Activated CD8-positive, alpha-beta memory T cell treated with anti-CD3 and anti-CD28 coated beads, Interleukin-2, amount 10 ng/mL, durations not matched to agents 7 days and 5 days (primary cell): ENCODE measurements around the gene DHX29. TPM values are rescaled to one million over a fixed set of nuclear protein-coding genes. Genes with fewer than 3 reads are reported as not detected.

Experiments used
- ATAC-seq: fragments of 150-1000 bp; cut with Tn5 transposase; one replicate; pipeline ENCODE4 v1.10.0; 2021; ENCODE audit warnings: moderate library complexity
- CTCF ChIA-PET: fragments of 350-600 bp; sonication (Branson Sonifier 250); formaldehyde crosslinking; loops from one replicate; lab custom pipeline; 2021; ENCODE audit warnings: antibody characterized with exemption; lab: Charles Lee
- DNase-seq: peaks from one replicate; pipeline ENCODE4 v3.0.0-alpha.2; 2020
- H3K27ac Mint-ChIP-seq: one replicate; pipeline ENCODE4 v1.8.0; 2021; ENCODE audit warnings: mild to moderate bottlenecking, mixed read lengths
- H3K27me3 Mint-ChIP-seq: one replicate; pipeline ENCODE4 v1.8.0; 2021; ENCODE audit warnings: mixed read lengths
- H3K36me3 Mint-ChIP-seq: one replicate; pipeline ENCODE4 v1.8.0; 2021; ENCODE audit warnings: mild to moderate bottlenecking, mixed read lengths
- H3K4me1 Mint-ChIP-seq: one replicate; pipeline ENCODE4 v1.8.0; 2021; ENCODE audit warnings: mixed read lengths
- H3K4me3 Mint-ChIP-seq: one replicate; pipeline ENCODE4 v1.8.0; 2021; ENCODE audit warnings: mild to moderate bottlenecking, moderate library complexity, mixed read lengths
- H3K9me3 Mint-ChIP-seq: one replicate; pipeline ENCODE4 v1.8.0; 2022; ENCODE audit warnings: low read depth, mixed read lengths
- total RNA-seq, 2 experiments: library from RNA; stranded (reverse); gene quantifications; one replicate each; pipeline ENCODE4 v1.2.3, GENCODE V29; 2021

The DHX29 gene
- total RNA-seq, 2 experiments from 2014 or later = 17.1 to 17.3 TPM

DNA sequence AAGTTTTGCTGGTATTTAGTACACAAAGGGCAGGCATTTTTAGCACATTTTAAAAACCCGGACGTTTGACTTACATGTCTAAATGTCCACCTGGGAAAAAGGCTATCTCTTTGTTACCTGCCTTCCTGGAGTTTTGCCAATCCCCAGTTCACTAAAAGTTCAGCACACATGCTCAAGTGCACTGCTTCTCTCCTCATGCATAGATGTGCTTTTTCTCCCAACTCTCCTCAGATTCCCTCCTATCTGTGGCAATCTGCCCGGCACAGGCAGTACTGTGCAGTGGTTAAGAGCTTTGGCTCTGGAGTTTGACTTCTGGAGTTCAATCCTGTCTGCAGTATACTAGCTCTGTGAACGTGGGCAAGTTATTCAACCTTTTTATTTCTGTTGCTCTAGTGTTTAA, 65.7 kb downstream of the DHX29 start:
- no peak for DNase-seq
- CTCF ChIA-PET = no interaction called here

DNA sequence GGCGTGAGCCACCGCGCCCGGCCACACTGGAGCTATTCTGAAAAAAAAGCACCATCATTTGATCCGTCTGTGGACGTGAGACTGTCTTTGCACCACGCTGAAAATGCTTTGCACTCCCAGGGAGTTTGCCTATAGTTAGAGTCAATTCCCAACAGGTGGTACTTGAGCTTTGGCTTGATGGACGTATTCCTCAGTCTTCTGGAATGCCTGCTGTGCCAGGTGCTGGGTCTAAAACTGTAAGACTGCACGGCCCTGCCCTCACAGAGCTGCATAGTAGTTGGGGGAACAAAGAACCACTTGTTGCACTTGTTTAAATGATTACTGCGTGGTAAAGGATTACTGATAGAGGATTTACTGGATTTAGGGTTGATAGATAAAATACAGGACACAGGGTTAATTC, 70.7 kb downstream of the DHX29 start:
- CTCF ChIA-PET = no interaction called here
- DNase-seq (no peak), ATAC-seq (no peak)
- H3K27ac Mint-ChIP-seq = no peak overlapping the region
- peaks cover 15% of the 10 kb centered on the region for H3K4me1 Mint-ChIP-seq
- H3K4me3 Mint-ChIP-seq = no peak overlapping the region
- no peaks in the 10 kb centered on the region for H3K9me3 Mint-ChIP-seq
- peaks cover 1% of the 10 kb centered on the region for H3K36me3 Mint-ChIP-seq
- peaks cover 59% of the 10 kb centered on the region for H3K27me3 Mint-ChIP-seq

More for the DNA sequence above, 65.7 kb downstream of the DHX29 start:
- Mint-ChIP-seq H3K4me3 (no peak overlapping the region), H3K9me3 (no peaks in the 10 kb centered on the region), H3K27ac (no peak overlapping the region), H3K27me3 (peaks cover 46% of the 10 kb centered on the region), H3K4me1 (no peaks in the 10 kb centered on the region), H3K36me3 (no peaks in the 10 kb centered on the region)
- no peak for ATAC-seq

DNA sequence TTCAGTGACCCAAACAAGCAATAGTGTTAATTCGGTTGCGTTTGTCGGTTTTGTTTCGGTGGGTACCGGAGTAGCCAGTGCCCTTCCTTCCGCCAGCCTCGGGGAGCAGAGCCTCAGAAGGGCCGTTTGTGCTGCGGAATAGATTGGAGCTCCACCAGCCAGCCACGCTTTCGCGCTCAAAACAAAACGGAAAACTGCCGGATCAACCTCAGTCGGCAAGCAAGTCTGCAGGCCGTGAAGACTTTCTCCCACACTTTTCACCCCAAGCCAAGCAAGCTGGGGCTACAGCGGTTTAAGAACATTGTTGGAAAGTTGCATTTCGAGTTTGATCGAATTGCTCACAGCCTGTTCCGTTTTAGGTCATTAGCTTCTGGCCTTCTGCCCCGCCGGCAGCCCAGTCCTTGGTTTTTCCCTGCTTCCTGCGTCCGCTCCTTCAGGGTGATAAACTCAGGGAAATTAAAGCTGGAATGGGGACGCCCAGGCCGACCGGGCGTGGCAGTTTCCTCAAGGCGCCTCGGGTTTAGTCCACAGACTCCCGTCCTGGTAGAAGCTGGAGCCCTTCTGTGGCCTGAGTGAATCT, 73.3 kb downstream of the DHX29 start:
- peak overlapping the region; percentile 33 for H3K27ac Mint-ChIP-seq
- H3K9me3 Mint-ChIP-seq = no peaks in the 10 kb centered on the region
- no peak for DNase-seq
- H3K36me3 Mint-ChIP-seq = peaks cover 1% of the 10 kb centered on the region
- peaks cover 30% of the 10 kb centered on the region for H3K4me1 Mint-ChIP-seq
- CTCF ChIA-PET = interaction anchor here (0.9 to 8.1 kb wide), 8 partner anchors 8 to 74 kb away, joined by 3 to 73 read pairs (median 4); partner anchors contain the start of genes CDC20B, DHX29, GPX8 and MTREX
- no peak for ATAC-seq
- peaks cover 74% of the 10 kb centered on the region for H3K27me3 Mint-ChIP-seq
- peak overlapping the region; percentile 72 for H3K4me3 Mint-ChIP-seq

DNA sequence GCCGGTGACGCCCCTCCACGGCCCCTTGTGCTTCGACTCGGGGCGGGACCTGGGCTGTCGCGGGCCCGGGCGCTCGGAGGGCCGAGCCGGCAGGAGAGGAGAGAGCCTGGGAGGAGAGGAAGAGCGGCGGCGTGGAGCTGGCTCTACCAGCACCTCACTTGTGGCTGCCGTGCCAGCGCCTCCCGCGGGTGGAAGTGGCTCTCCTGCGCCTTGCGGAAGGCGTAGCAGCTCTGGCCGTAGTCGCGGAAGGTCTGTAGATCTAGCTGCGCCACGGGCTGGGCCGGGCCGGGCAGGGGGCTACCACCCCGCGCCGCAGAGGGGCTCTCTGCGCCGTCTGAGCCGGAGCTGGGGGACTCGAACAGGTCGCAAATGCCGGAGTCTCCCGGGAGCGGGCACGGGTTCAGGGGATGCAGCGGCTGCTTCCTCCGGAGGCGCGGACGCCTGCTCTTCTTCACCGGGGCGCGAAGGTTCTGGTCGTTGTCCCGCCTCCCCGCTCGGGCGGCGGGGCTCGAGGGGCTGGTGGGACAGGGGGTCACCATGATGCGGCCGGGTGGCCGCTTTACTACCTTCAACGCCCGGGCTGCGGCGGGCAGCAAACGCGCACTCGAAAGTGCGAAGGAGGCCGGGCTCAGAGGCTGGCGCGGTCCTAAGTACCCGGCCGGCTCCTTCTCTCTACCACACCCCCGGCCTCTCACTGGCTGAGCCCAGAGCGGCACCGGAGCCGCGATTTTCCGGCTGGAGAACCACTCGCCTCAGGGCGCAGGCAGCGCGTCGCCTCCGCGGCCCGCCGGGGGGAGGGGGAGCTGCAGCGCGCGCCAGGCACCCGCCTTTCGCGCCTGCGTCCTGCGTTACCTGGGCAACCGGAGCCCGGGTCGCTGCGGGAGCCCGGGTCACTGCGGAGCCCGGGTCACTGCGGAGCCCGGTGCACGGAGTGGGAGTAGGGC, 74.2 kb downstream of the DHX29 start, which contains the start of gene CCNO:
TSS of gene CCNO (minus strand) at position 624 of the 944 bp plus-strand sequence. CDS start at position 539, 85 bp downstream.
- Mint-ChIP-seq H3K4me3 (peak within 1 kb of the TSS; percentile 72), H3K27me3 (peaks cover 78% of the 10 kb centered on the region), H3K9me3 (no peaks in the 10 kb centered on the region), H3K36me3 (peaks cover 1% of the 10 kb centered on the region), H3K4me1 (peaks cover 30% of the 10 kb centered on the region), H3K27ac (peak within 1 kb of the TSS; percentile 33)
- CTCF ChIA-PET = interaction anchor here (0.9 to 8.1 kb wide), 6 partner anchors 10 to 73 kb away, joined by 3 to 73 read pairs (median 6); partner anchors contain the start of genes CDC20B and GPX8
- ATAC-seq (peak; percentile 87), DNase-seq (peak; percentile 80)

DNA sequence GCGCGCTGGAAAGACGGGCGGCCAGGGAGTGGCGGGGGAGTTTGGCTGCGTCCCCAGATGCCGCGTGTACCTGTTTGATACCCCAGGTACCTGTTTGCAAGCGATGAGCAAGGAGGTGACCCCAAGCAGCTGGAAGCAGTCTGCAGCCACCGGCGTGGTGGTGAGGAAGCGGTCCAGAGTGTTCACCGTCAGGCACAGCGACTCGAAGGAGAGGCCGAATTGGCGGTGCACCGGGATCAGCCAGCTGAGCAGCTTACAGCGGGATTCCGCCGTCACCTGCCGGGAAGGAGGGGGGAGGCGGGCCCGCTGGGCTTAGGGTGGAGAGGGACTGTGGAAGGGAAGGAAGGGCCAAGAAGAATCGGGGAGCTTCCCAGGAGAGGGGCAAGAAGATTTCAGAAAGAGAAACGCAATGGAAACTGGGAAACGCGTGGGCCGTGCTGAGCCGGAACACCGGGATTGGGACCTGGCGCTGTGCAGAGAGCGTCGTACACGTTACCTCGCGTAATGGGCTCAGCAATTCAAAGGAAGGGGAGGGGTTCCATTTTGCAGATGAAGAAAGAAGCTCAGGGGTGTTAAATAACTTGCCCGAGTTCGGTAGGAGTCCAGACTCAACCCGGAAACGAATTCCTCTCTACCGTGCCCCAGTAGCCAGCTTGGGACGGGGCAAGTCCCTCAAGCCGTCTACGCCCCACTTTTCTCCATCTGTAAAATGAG, 75.1 kb downstream of the DHX29 start:
- peak overlapping the region; percentile 72 for H3K4me3 Mint-ChIP-seq
- H3K9me3 Mint-ChIP-seq = no peaks in the 10 kb centered on the region
- CTCF ChIA-PET = interaction anchor here (0.9 to 8.1 kb wide), 9 partner anchors 9 to 73 kb away, joined by 3 to 73 read pairs (median 5); partner anchors contain the start of genes CDC20B and GPX8
- H3K27ac Mint-ChIP-seq = peak overlapping the region; percentile 36
- DNase-seq (no peak), ATAC-seq (no peak)
- peaks cover 1% of the 10 kb centered on the region for H3K36me3 Mint-ChIP-seq
- H3K27me3 Mint-ChIP-seq = peaks cover 79% of the 10 kb centered on the region
- peaks cover 36% of the 10 kb centered on the region for H3K4me1 Mint-ChIP-seq

DNA sequence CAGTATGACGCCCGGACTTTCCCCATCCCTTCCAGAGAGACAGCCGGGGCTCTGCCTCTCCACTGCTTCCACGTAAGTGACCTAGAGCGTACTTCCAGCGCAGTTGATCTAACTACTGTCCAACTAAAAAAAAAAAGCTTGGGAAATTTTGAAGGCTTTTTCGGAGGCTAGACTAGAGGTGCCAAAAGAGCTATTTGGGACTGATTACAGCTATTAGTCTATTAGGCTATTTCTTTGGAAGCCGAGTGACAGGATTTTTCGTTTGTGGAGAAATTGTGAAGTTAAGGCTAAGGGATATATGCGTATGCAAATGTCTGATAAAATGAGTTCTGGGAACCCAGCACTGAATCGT, 75.6 kb downstream of the DHX29 start:
- Mint-ChIP-seq H3K9me3 (no peaks in the 10 kb centered on the region), H3K36me3 (peaks cover 1% of the 10 kb centered on the region), H3K4me1 (peaks cover 37% of the 10 kb centered on the region), H3K4me3 (peak overlapping the region; percentile 72), H3K27me3 (peaks cover 79% of the 10 kb centered on the region), H3K27ac (peak overlapping the region; percentile 36)
- DNase-seq (no peak), ATAC-seq (no peak)
- CTCF ChIA-PET = interaction anchor here (1.2 to 8.1 kb wide), 6 partner anchors 8 to 74 kb away, joined by 3 to 73 read pairs (median 4); partner anchors contain the start of gene CDC20B

DNA sequence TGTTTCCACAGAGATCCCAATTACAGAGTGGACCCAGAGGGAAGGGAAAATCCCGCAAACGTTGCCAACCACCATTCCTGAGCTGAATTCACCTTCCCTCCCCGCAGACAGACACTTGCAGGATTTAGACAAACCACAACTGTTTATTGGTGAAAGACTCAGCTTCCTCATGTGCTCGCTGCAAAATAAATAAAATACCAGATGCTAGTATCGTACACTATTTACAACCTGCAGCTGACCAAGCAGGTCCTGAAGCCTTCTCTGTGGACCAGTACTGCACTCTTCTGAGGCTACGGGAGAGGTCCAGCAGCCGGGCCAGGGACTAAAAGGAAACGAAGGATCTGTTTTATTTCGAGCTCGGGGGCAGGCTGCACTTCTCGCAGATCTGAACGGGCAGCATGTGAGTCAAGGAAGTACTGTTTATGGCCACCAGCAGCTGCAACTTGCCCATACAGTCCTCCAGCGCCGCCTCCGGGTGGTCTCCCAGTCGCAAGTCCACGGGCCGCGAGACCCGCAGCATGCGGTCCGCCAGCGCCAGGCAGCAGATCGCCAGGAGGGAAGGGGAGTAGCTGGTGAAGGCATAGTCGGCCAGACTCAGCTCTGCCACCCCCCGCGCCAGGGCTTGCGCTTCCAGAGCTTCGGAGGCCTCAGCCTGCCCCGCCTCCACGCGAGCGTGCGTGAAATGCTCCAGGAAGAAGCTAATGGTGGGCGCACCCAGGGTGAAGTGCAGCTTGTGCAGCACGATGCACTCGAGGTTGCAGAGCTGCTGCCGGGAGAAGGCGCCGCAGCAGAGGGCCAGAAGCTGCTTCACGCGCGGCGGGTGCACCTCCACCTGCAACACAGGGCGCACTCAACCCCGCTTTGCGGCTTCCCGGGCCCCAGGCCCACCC, 76.2 kb downstream of the DHX29 start:
- DNase-seq (no peak), ATAC-seq (no peak)
- Mint-ChIP-seq H3K27me3 (peaks cover 75% of the 10 kb centered on the region), H3K4me3 (peak overlapping the region; percentile 72), H3K36me3 (peaks cover 1% of the 10 kb centered on the region), H3K9me3 (no peaks in the 10 kb centered on the region), H3K4me1 (peaks cover 39% of the 10 kb centered on the region), H3K27ac (no peak overlapping the region)
- CTCF ChIA-PET = interaction anchor here (1.2 to 8.1 kb wide), 6 partner anchors 8 to 74 kb away, joined by 3 to 73 read pairs (median 4); partner anchors contain the start of gene CDC20B

DNA sequence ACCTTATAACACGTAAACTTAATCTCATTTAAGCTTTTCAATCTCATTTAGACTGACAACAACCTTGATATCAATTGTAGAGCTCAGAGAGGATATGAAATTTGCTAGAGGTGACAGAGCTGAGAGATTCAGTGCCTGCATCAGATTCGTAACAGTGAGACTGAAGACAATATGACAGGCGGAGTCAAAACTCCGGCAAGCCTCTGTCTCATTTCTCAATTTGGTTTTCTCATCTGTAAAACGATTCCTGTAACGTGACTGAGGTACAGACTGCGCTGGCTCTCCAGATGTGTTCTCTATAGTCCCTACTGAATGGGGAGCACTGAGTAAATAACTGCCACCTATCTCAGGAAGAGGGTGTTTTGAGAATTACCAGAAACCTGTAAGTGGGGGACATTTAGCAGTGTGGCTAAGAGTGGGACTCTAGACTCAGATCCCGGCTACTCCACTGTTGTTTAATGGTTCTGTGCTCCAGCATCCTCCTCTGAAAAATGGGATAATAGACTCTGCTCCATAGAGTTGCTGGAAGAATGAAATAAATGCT, 77.3 kb downstream of the DHX29 start:
- no peak overlapping the region for H3K27ac Mint-ChIP-seq
- H3K4me3 Mint-ChIP-seq = no peak overlapping the region
- DNase-seq (no peak), ATAC-seq (no peak)
- peaks cover 1% of the 10 kb centered on the region for H3K36me3 Mint-ChIP-seq
- peaks cover 42% of the 10 kb centered on the region for H3K4me1 Mint-ChIP-seq
- CTCF ChIA-PET = interaction anchor here (1.1 to 8.1 kb wide), 4 partner anchors 9 to 114 kb away, joined by 3 to 73 read pairs (median 6); partner anchors contain the start of gene CDC20B
- no peaks in the 10 kb centered on the region for H3K9me3 Mint-ChIP-seq
- H3K27me3 Mint-ChIP-seq = peaks cover 80% of the 10 kb centered on the region

DNA sequence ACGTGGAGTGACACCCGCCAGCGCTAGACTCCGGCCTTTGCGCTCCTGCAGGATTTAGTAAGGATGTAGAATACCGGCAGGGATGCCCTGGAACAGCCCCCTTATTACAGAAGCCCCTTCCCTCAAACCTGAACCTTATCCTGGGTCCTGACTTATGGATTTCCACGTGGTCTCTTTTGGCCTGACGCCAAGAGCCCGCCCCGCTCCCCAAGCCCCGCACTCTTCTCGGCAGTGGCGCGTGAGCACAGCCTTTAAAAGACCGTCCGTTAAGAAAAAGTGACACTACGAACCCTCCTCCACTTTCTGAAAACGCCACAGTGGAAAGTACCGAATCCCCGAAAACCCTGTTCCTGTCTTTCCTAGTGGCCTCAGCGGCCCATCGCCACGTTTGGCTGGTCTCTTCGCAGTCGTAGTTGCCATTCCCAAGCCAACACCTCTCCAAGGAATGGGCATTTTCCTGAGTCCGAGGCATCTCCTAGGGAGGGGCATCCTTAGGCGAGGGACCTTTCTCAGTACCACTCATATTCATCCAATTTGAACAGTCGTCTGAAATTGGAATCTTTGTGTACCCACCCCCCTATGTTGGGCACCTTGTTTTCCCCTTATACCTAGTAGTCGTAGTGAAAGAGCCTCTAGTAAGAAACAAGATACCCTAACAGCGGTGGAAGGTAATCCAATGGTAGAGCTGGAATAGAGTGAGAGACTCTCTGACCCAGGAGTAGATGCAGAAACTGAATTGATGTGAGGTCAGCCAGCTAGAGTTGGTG, 79.6 kb downstream of the DHX29 start:
- Mint-ChIP-seq H3K4me3 (peak overlapping the region; percentile 58), H3K4me1 (peaks cover 39% of the 10 kb centered on the region), H3K36me3 (no peaks in the 10 kb centered on the region), H3K27ac (peak overlapping the region; percentile 19), H3K27me3 (peaks cover 90% of the 10 kb centered on the region), H3K9me3 (no peaks in the 10 kb centered on the region)
- CTCF ChIA-PET = interaction anchor here (1.2 to 8.1 kb wide), 6 partner anchors 10 to 205 kb away, joined by 3 to 73 read pairs (median 3); partner anchors contain the start of genes CDC20B, DHX29 and GPX8
- ATAC-seq (no peak), DNase-seq (no peak)

DNA sequence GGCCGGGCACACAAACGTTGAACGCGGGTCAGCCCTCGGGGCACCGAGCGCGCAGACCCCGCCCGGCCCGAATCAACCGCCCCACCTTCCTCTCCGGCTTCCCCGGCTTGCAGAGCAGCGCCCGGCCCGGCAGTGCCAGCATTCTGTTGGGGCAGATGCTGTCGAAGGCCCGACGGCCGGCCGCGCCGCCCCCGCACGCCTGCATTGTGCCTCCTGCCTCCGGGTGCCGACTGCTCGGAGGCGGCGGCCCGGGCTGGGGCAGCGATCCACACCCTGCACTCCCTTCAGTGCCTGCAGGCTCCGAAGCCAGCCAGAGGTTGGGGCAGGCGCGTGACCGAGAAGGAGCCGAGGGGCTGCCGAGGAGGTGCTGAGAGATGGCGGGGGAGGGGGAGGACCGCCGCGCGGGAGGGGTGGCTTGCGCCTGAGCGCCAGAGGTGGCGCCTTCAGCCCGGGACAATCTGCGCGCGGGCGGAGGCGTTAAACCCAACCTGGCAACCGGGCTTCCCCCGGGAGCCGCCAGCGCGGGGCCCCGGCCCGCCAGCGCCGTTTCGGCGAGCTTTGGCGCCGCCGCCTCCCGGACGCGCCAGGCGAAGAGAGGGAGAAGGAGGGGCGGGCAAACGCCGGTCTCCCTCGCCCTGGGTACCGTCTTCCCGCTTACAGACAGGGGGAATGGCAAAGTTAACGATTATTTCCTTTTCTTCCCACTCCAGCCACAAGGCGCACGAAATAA, 80.4 kb downstream of the DHX29 start, which contains the start of gene MCIDAS:
TSS of gene MCIDAS (minus strand) at position 382 of the 730 bp plus-strand sequence. CDS start at position 205, 177 bp downstream.
- CTCF ChIA-PET = interaction anchor here (0.7 to 2.4 kb wide), 8 partner anchors 9 to 465 kb away, joined by 3 to 9 read pairs (median 4); partner anchors contain the start of gene DHX29
- H3K9me3 Mint-ChIP-seq = no peaks in the 10 kb centered on the region
- DNase-seq = peak; percentile 66
- H3K4me1 Mint-ChIP-seq = peaks cover 38% of the 10 kb centered on the region
- peaks cover 2% of the 10 kb centered on the region for H3K36me3 Mint-ChIP-seq
- peak within 1 kb of the TSS; percentile 19 for H3K27ac Mint-ChIP-seq
- peak; percentile 46 for ATAC-seq
- peaks cover 91% of the 10 kb centered on the region for H3K27me3 Mint-ChIP-seq
- peak within 1 kb of the TSS; percentile 58 for H3K4me3 Mint-ChIP-seq
